HUES6 (cell line): ENCODE data around the gene MCM7.

Experiments used
- H3K27ac ChIP-seq: 2 replicates; pipeline ENCODE4 v1.7.0; 2013; ENCODE audit warnings: low read depth, mild to moderate bottlenecking, low read length, inconsistent platforms
- H3K27me3 ChIP-seq: 2 replicates; pipeline ENCODE4 v1.6.1; 2013; ENCODE audit warnings: low read length; ENCODE audit not compliant: control insufficient read depth, insufficient read depth
- H3K36me3 ChIP-seq: 2 replicates; pipeline ENCODE4 v1.6.1; 2013; ENCODE audit warnings: low read length; ENCODE audit not compliant: control insufficient read depth, insufficient read depth
- H3K4me1 ChIP-seq: 2 replicates; pipeline ENCODE4 v1.6.1; 2013; ENCODE audit warnings: low read length; ENCODE audit not compliant: control insufficient read depth, insufficient read depth
- H3K4me3 ChIP-seq: 2 replicates; pipeline ENCODE4 v1.5.1; 2013; ENCODE audit warnings: low read depth, low read length
- H3K9ac ChIP-seq: one replicate; pipeline ENCODE4 v1.6.1; 2013; ENCODE audit warnings: mild to moderate bottlenecking, low read length
- H3K9me3 ChIP-seq: 2 replicates; pipeline ENCODE4 v1.6.1; 2013; ENCODE audit warnings: low read depth, low read length; ENCODE audit not compliant: control insufficient read depth, insufficient read depth

The MCM7 gene

DNA sequence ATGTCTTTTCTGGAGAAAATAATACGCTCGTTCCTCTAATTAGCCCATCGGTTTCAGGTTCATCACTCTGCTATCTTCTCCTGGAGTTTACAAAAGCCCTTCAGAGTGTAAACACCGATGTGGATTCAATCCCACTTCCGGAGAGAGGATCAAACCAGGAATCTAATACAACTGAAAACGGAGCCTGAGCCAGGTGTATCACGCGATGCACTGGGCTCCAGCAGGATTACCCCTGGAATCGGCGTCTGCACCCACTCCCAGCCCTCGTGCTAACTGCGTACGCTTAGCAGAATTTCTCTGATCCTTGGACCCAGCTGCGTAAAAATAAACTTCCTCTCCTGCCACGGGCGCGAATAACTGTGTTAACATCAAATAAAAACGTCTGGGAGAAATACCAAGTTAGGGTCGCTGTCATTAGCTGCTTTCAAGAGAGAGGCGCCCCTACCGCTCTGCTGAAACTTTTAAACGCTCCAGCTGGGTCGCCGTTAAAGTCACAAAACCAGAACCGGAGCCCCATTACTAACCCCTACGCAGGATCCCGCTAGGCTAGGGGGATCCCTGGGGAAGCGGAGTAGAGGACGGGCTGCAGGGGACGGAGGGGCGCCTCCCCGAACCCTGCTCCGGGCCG, 20.2 kb downstream of the MCM7 start:
- H3K4me1 ChIP-seq, result peaks cover 13% of the 10 kb centered on the region
- H3K27me3 ChIP-seq, result no peaks in the 10 kb centered on the region
- H3K4me3 ChIP-seq, result peak overlapping the region; percentile 94
- H3K36me3 ChIP-seq, result peaks cover 41% of the 10 kb centered on the region
- peak overlapping the region; percentile 86 for H3K27ac ChIP-seq
- H3K9me3 ChIP-seq, result peaks cover 4% of the 10 kb centered on the region; the same call in 1 of the 2 replicates
- peak overlapping the region; percentile 97 for H3K9ac ChIP-seq

DNA sequence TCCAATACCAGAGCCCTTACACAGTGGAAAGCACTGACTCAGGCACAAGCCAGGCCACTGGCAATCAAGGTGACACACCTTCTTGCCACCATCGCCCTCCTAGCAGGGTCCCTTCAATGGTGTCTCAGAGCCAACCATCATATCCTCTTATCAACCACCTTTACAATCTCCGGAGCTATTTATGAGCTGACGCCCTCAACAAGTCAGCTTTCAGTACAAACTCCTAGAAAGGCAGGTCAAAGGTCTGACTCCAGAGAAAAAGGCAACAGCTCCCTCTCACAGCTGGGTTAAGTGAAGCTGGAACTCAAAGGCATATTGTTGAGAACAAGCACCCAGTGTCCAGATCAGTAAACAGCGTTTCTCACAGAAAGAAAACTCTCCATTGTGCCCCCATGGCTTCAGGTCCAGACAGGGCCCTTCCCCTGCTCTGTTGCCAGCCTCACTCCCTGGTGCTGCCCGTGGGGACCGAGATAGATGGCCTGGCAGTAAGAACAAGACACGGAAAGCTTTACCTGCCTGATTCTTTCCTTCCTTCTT, 22.1 kb downstream of the MCM7 start:
- H3K9me3 ChIP-seq, result peaks cover 20% of the 10 kb centered on the region
- H3K36me3 ChIP-seq, result peaks cover 60% of the 10 kb centered on the region

DNA sequence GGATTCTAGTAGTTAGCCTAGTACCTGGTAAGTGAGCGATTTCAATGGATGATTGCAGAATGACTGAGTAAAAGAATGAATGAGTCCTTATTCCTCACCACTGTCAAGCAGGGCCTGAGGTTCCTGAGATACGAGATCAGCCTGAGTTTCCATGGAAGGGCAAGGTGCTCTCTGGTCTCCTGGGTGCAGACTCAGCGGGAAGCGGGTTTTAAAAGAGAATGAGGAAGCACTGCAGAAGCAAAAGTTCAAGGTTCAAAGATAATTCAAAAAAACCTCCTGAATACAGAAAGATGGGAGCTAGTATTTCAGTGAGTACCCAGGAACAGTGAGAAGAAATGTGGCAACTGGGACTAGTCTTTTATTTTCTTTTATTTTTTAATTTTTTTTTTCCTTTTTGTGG, 24.0 kb downstream of the MCM7 start:
- H3K4me1 ChIP-seq, result peaks cover 4% of the 10 kb centered on the region; the same call in 1 of the 2 replicates
- peaks cover 37% of the 10 kb centered on the region for H3K9me3 ChIP-seq
- H3K27ac ChIP-seq, result no peak overlapping the region
- H3K9ac ChIP-seq, result no peak overlapping the region
- H3K4me3 ChIP-seq, result no peak overlapping the region
- H3K36me3 ChIP-seq, result peaks cover 79% of the 10 kb centered on the region
- H3K27me3 ChIP-seq, result no peaks in the 10 kb centered on the region

More for the DNA sequence above, 22.1 kb downstream of the MCM7 start:
- H3K4me3 ChIP-seq, result no peak overlapping the region
- no peak overlapping the region for H3K27ac ChIP-seq
- no peak overlapping the region for H3K9ac ChIP-seq
- H3K4me1 ChIP-seq, result peaks cover 13% of the 10 kb centered on the region
- no peaks in the 10 kb centered on the region for H3K27me3 ChIP-seq

- H3K9me3 ChIP-seq, result peaks cover 55% of the 10 kb centered on the region
Measured at GRCh38 chr7:100075418-100075817, 25.8 kb downstream of the MCM7 start.

GRCh38 chr7:100074841-100075240, 26.4 kb downstream of the MCM7 start:
- Histone ChIP-seq H3K4me3 (no peak overlapping the region), H3K27me3 (no peaks in the 10 kb centered on the region), H3K9ac (no peak overlapping the region), H3K36me3 (peaks cover 98% of the 10 kb centered on the region), H3K4me1 (no peaks in the 10 kb centered on the region), H3K9me3 (peaks cover 61% of the 10 kb centered on the region), H3K27ac (no peak overlapping the region)

More at GRCh38 chr7:100075418-100075817, 25.8 kb downstream of the MCM7 start:
- no peak overlapping the region for H3K9ac ChIP-seq
- H3K36me3 ChIP-seq, result peaks cover 97% of the 10 kb centered on the region
- no peak overlapping the region for H3K4me3 ChIP-seq
- H3K27ac ChIP-seq, result no peak overlapping the region
- no peaks in the 10 kb centered on the region for H3K27me3 ChIP-seq
- H3K4me1 ChIP-seq, result peaks cover 4% of the 10 kb centered on the region; the same call in 1 of the 2 replicates

GRCh38 chr7:100072462-100072861, 28.7 kb downstream of the MCM7 start:
- H3K36me3 ChIP-seq, result peaks cover 92% of the 10 kb centered on the region
- H3K9me3 ChIP-seq, result peaks cover 63% of the 10 kb centered on the region
- no peaks in the 10 kb centered on the region for H3K27me3 ChIP-seq
- H3K9ac ChIP-seq, result no peak overlapping the region
- H3K4me3 ChIP-seq, result no peak overlapping the region
- no peak overlapping the region for H3K27ac ChIP-seq
- H3K4me1 ChIP-seq, result no peaks in the 10 kb centered on the region

- peaks cover 60% of the 10 kb centered on the region for H3K9me3 ChIP-seq
- H3K27me3 ChIP-seq, result no peaks in the 10 kb centered on the region
- no peak overlapping the region for H3K9ac ChIP-seq
- peaks cover 80% of the 10 kb centered on the region for H3K36me3 ChIP-seq
- H3K4me1 ChIP-seq, result no peaks in the 10 kb centered on the region
- no peak overlapping the region for H3K27ac ChIP-seq
- no peak overlapping the region for H3K4me3 ChIP-seq
Measured at GRCh38 chr7:100071018-100071723, 30.0 kb downstream of the MCM7 start.

- no peaks in the 10 kb centered on the region for H3K4me1 ChIP-seq
- no peak overlapping the region for H3K4me3 ChIP-seq
- no peak overlapping the region for H3K9ac ChIP-seq
- peaks cover 76% of the 10 kb centered on the region for H3K36me3 ChIP-seq
- H3K27ac ChIP-seq, result no peak overlapping the region
- H3K27me3 ChIP-seq, result no peaks in the 10 kb centered on the region
- H3K9me3 ChIP-seq, result peaks cover 52% of the 10 kb centered on the region
Measured at GRCh38 chr7:100069991-100070390, 31.2 kb downstream of the MCM7 start.

DNA sequence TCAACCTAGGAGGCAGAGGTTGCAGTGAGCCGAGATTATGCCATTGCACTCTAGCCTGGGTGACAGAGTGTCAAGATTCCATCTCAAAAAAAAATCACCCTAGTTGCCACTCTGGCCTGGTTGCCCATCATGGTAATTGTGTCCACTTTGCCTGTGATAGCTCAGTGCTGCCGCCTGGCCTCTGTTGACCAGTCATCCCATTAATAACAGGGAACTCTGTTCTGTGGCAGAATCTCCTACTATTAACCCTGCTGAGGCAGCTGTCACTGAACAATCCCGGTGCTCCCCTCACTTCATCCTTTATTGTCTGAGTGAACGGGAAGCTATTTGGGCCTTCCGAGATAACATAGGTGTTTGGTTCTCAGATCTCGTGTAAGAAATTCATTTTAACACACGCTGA, 34.2 kb downstream of the MCM7 start:
- Histone ChIP-seq H3K36me3 (peaks cover 71% of the 10 kb centered on the region), H3K9ac (no peak overlapping the region), H3K27me3 (no peaks in the 10 kb centered on the region), H3K4me1 (no peaks in the 10 kb centered on the region), H3K9me3 (peaks cover 23% of the 10 kb centered on the region), H3K27ac (no peak overlapping the region), H3K4me3 (no peak overlapping the region)

GRCh38 chr7:100065452-100066186, 35.6 kb downstream of the MCM7 start:
- no peak overlapping the region for H3K27ac ChIP-seq
- H3K27me3 ChIP-seq, result no peaks in the 10 kb centered on the region
- H3K36me3 ChIP-seq, result peaks cover 70% of the 10 kb centered on the region
- peaks cover 10% of the 10 kb centered on the region for H3K9me3 ChIP-seq
- H3K9ac ChIP-seq, result no peak overlapping the region
- no peak overlapping the region for H3K4me3 ChIP-seq
- no peaks in the 10 kb centered on the region for H3K4me1 ChIP-seq

DNA sequence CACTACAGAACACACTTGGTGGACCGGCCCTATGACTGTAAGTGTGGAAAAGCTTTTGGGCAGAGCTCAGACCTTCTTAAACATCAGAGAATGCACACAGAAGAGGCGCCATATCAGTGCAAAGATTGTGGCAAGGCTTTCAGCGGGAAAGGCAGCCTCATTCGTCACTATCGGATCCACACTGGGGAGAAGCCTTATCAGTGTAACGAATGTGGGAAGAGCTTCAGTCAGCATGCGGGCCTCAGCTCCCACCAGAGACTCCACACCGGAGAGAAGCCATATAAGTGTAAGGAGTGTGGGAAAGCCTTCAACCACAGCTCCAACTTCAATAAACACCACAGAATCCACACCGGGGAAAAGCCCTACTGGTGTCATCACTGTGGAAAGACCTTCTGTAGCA, 37.0 kb downstream of the MCM7 start:
- Histone ChIP-seq H3K36me3 (peaks cover 66% of the 10 kb centered on the region), H3K27ac (no peak overlapping the region), H3K9me3 (no peaks in the 10 kb centered on the region), H3K4me1 (no peaks in the 10 kb centered on the region), H3K27me3 (no peaks in the 10 kb centered on the region), H3K4me3 (no peak overlapping the region), H3K9ac (no peak overlapping the region)
